GM18519 (cell line): ENCODE data around the gene CHTF18.
A peak's percentile ranks its signal among the peaks of the same experiment; 100 is the strongest.
"Not testable (repeated sequence)": the region's sequence is repeated elsewhere in the genome, so short reads cannot be mapped to it uniquely, and the experiment has no call there.

Source experiments
- ATAC-seq: cut with Tn5 transposase; IDR thresholded peaks from one replicate; pipeline ENCODE4 v1.9.1; 2021; ENCODE audit warnings: mild to moderate bottlenecking, moderate library complexity; ENCODE audit not compliant: unreplicated experiment, low FRiP score

CHTF18 gene

GRCh38 chr16:772959-773358, 15.5 kb upstream of the CHTF18 start:
- ATAC-seq, result no peak

GRCh38 chr16:774086-775001, 14.1 kb upstream of the CHTF18 start:
- ATAC-seq, result no peak

- ATAC-seq, result no peak
These were observed 13.1 kb upstream of the CHTF18 start for GRCh38 chr16:775236-775796.

GRCh38 chr16:776298-776697, 12.1 kb upstream of the CHTF18 start:
- ATAC-seq, result not testable (repeated sequence)

- no peak for ATAC-seq
These were observed 11.6 kb upstream of the CHTF18 start for GRCh38 chr16:776824-777223.

- no peak for ATAC-seq
These were observed 10.6 kb upstream of the CHTF18 start for GRCh38 chr16:777826-778225.

GRCh38 chr16:778447-778846, 10.0 kb upstream of the CHTF18 start:
- ATAC-seq, result no peak

- no peak for ATAC-seq
These were observed 9.4 kb upstream of the CHTF18 start for GRCh38 chr16:778909-779527.

- no peak for ATAC-seq
These were observed 8.9 kb upstream of the CHTF18 start for GRCh38 chr16:779561-779960.

GRCh38 chr16:780296-780695, 8.1 kb upstream of the CHTF18 start:
- ATAC-seq, result no peak

GRCh38 chr16:781346-782010, 6.9 kb upstream of the CHTF18 start:
- no peak for ATAC-seq

GRCh38 chr16:782258-782657, 6.2 kb upstream of the CHTF18 start:
- ATAC-seq, result no peak

- no peak for ATAC-seq
These were observed 5.5 kb upstream of the CHTF18 start for GRCh38 chr16:782766-783403.

- ATAC-seq, result no peak
These were observed 4.8 kb upstream of the CHTF18 start for GRCh38 chr16:783404-784161.

- ATAC-seq, result no peak
These were observed 4.0 kb upstream of the CHTF18 start for GRCh38 chr16:784431-784830.

GRCh38 chr16:785563-786535, 2.6 kb upstream of the CHTF18 start:
- ATAC-seq, result no peak

- peak; percentile 4 for ATAC-seq
These were observed 976 bp upstream of the CHTF18 start for GRCh38 chr16:787321-787966.

- no peak for ATAC-seq
These were observed 432 bp upstream of the CHTF18 start, which contains the start of gene RPUSD1 for GRCh38 chr16:787978-788398. RPUSD1 (minus strand) TSS chr16:788381; CDS start chr16:787737, 644 bp downstream.
